ENCODE data around the gene DST. TPM values are rescaled to one million over a fixed set of nuclear protein-coding genes. Genes with fewer than 3 reads are reported as not detected.

DST gene
- total RNA-seq, 1 experiment from 2014 or later, result 76.0 TPM

DNA sequence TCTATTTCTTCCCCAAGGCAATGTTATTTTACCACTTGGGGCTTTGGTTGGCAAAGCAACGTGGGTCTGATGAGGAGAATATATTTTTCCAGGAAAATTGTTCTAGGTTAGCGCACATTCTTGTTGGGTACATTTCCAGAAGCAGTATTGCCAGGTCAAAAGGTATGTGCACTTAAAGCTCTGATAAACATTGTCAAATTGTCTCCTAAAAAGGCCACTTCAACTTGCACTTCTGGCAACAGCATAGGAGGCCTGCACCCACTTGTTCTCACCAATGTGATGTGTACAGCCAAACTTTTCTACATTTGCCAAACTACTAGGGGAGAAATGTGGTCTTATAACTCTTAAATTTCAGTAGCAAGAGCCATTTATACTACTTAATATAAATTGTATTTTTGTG, 197.8 kb downstream of the DST start:
- Mint-ChIP-seq H3K27me3 (ENCODE audit: insufficient read depth, unreplicated experiment) (no peaks in the 10 kb centered on the region), H3K4me1 (ENCODE audit: low read depth, unreplicated experiment) (no peaks in the 10 kb centered on the region), H3K27ac (ENCODE audit: unreplicated experiment) (no peak overlapping the region), H3K9me3 (ENCODE audit: unreplicated experiment) (peaks cover 8% of the 10 kb centered on the region), H3K4me3 (ENCODE audit: unreplicated experiment) (no peak overlapping the region), H3K36me3 (ENCODE audit: insufficient read depth, unreplicated experiment) (no peaks in the 10 kb centered on the region)
- no peaks in the 10 kb centered on the region for H3K36me3 ChIP-seq (ENCODE audit: control insufficient read depth, insufficient read depth, low read length)
- DNase-seq, result no peak
- POLR2A ChIA-PET, result interaction anchor here (0.7 kb wide), 1 partner anchor 13 kb away, joined by 11 read pairs; no protein-coding TSS in a partner anchor
- peaks cover 1% of the 10 kb centered on the region; the same call in 1 of the 2 replicates for H3K9me3 ChIP-seq
- H3K4me1 ChIP-seq, result no peaks in the 10 kb centered on the region; the same call in 1 of the 2 replicates
- TF ChIP-seq, protein P1, sequence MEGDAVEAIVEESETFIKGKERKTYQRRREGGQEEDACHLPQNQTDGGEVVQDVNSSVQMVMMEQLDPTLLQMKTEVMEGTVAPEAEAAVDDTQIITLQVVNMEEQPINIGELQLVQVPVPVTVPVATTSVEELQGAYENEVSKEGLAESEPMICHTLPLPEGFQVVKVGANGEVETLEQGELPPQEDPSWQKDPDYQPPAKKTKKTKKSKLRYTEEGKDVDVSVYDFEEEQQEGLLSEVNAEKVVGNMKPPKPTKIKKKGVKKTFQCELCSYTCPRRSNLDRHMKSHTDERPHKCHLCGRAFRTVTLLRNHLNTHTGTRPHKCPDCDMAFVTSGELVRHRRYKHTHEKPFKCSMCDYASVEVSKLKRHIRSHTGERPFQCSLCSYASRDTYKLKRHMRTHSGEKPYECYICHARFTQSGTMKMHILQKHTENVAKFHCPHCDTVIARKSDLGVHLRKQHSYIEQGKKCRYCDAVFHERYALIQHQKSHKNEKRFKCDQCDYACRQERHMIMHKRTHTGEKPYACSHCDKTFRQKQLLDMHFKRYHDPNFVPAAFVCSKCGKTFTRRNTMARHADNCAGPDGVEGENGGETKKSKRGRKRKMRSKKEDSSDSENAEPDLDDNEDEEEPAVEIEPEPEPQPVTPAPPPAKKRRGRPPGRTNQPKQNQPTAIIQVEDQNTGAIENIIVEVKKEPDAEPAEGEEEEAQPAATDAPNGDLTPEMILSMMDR (IDR thresholded peaks at IDR 0.05; ENCODE audit: insufficient read depth in 1 of 2, low read depth in 1 of 2, low read length in 1 of 2, severe bottlenecking in 1 of 2, unreplicated experiment in 1 of 2), result no peak
- no peaks in the 10 kb centered on the region for H3K27me3 ChIP-seq (replicated peaks; ENCODE audit: control insufficient read depth, insufficient read depth, low read length)
- BruUV-seq (replicated peaks), result no TSS peak
- CTCF ChIA-PET, result interaction anchor here (0.6 kb wide), 1 partner anchor 19 kb away, joined by 4 read pairs; no protein-coding TSS in a partner anchor
- intact Hi-C loops (cut with micrococcal nuclease; ENCODE audit: unreplicated experiment), result no loop called here
- no peak overlapping the region for H3K4me3 ChIP-seq (ENCODE audit: low read depth, low read length)

- BruUV-seq (replicated peaks), result no TSS peak
- Mint-ChIP-seq H3K27me3 (ENCODE audit: insufficient read depth, unreplicated experiment) (no peaks in the 10 kb centered on the region), H3K9me3 (ENCODE audit: unreplicated experiment) (peaks cover 8% of the 10 kb centered on the region), H3K27ac (ENCODE audit: unreplicated experiment) (no peak overlapping the region), H3K4me1 (ENCODE audit: low read depth, unreplicated experiment) (no peaks in the 10 kb centered on the region), H3K4me3 (ENCODE audit: unreplicated experiment) (no peak overlapping the region), H3K36me3 (ENCODE audit: insufficient read depth, unreplicated experiment) (no peaks in the 10 kb centered on the region)
- TF ChIP-seq, protein P1 (IDR thresholded peaks at IDR 0.05; ENCODE audit: insufficient read depth in 1 of 2, low read depth in 1 of 2, low read length in 1 of 2, severe bottlenecking in 1 of 2, unreplicated experiment in 1 of 2), result no peak
- intact Hi-C loops (cut with micrococcal nuclease; ENCODE audit: unreplicated experiment), result no loop called here
- DNase-seq, result no peak
- no peak overlapping the region for H3K4me3 ChIP-seq (ENCODE audit: low read depth, low read length)
- ChIA-PET CTCF (no interaction called here), POLR2A (no interaction called here)
- peaks cover 8% of the 10 kb centered on the region; the same call in 1 of the 2 replicates for H3K9me3 ChIP-seq
- H3K4me1 ChIP-seq, result no peaks in the 10 kb centered on the region; the same call in 1 of the 2 replicates
- H3K36me3 ChIP-seq (ENCODE audit: control insufficient read depth, insufficient read depth, low read length), result no peaks in the 10 kb centered on the region
- H3K27me3 ChIP-seq (replicated peaks; ENCODE audit: control insufficient read depth, insufficient read depth, low read length), result no peaks in the 10 kb centered on the region
Measured at GRCh38 chr6:56440551-56440981, 202.1 kb downstream of the DST start.

DNA sequence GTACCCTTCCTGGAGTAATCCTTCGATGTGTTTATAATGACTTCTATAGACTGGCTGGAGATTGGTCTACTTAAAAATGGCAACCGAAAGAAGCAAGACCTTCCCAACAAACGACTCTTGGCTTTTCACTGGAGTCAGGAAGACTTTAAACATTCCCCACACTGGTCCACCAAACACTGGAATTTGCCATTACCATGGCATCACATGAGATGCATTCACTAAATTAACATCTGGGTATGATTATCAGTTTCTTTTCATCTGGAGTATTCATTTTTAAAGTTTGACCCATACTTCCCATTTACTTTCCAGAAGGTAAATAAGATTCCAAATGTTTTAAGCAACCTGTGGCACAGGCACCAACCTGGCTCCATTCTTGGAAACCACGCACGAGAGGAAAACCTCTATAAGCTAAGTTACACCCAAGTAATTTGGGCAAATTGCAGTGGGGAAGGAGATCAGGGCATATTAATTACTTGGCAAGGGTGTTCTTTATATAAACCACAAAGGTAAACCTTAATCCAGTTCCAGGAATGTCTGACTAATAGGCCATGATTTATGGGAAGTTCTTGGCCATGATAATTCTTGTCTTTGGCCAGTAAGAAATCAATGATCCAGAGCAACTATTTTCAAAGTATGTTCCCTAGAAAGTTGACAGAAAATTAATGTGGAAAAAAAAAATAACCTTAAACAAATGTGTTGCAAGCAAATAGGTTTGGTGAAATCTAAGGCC, 205.4 kb downstream of the DST start:
- Histone ChIP-seq H3K36me3 (ENCODE audit: control insufficient read depth, insufficient read depth, low read length) (no peaks in the 10 kb centered on the region), H3K9me3 (peaks cover 8% of the 10 kb centered on the region; the same call in 1 of the 2 replicates), H3K4me3 (ENCODE audit: low read depth, low read length) (no peak overlapping the region), H3K27me3 (replicated peaks; ENCODE audit: control insufficient read depth, insufficient read depth, low read length) (no peaks in the 10 kb centered on the region), H3K4me1 (no peaks in the 10 kb centered on the region; the same call in 1 of the 2 replicates)
- no peak for DNase-seq
- Mint-ChIP-seq H3K27ac (ENCODE audit: unreplicated experiment) (no peak overlapping the region), H3K9me3 (ENCODE audit: unreplicated experiment) (no peaks in the 10 kb centered on the region), H3K4me1 (ENCODE audit: low read depth, unreplicated experiment) (no peaks in the 10 kb centered on the region), H3K27me3 (ENCODE audit: insufficient read depth, unreplicated experiment) (no peaks in the 10 kb centered on the region), H3K36me3 (ENCODE audit: insufficient read depth, unreplicated experiment) (no peaks in the 10 kb centered on the region), H3K4me3 (ENCODE audit: unreplicated experiment) (no peak overlapping the region)
- intact Hi-C loops (cut with micrococcal nuclease; ENCODE audit: unreplicated experiment), result no loop called here
- no TSS peak for BruUV-seq (replicated peaks)
- ChIA-PET POLR2A (no interaction called here), CTCF (no interaction called here)
- TF ChIP-seq, protein P1 (IDR thresholded peaks at IDR 0.05; ENCODE audit: insufficient read depth in 1 of 2, low read depth in 1 of 2, low read length in 1 of 2, severe bottlenecking in 1 of 2, unreplicated experiment in 1 of 2), result no peak

Measured in Caco-2 (cell line).